ENCODE data around the gene BDP1.
"Not testable (repeated sequence)": the region's sequence is repeated elsewhere in the genome, so short reads cannot be mapped to it uniquely, and the experiment has no call there.

BDP1 gene

GRCh38 chr5:71552026-71552749 lies 96.7 kb downstream of the BDP1 start:
- not testable (repeated sequence) for DNase-seq (ENCODE audit: low read depth); H3K4me3 ChIP-seq (ENCODE audit: low read depth, low read length)

GRCh38 chr5:71563161-71563560 lies 107.7 kb downstream of the BDP1 start:
- no peak for DNase-seq (ENCODE audit: low read depth)
- H3K4me3 ChIP-seq (ENCODE audit: low read depth, low read length) = no peak overlapping the region
- no peak for TF ChIP-seq CTCF (conservative IDR thresholded peaks at IDR 0.05; ENCODE audit: low read depth, low read length)

GRCh38 chr5:71564895-71565294 lies 109.4 kb downstream of the BDP1 start:
- H3K4me3 ChIP-seq (ENCODE audit: low read depth, low read length) = no peak overlapping the region
- TF ChIP-seq CTCF (conservative IDR thresholded peaks at IDR 0.05; ENCODE audit: low read depth, low read length) = no peak
- DNase-seq (ENCODE audit: low read depth) = no peak

- no peak overlapping the region for H3K4me3 ChIP-seq (ENCODE audit: low read depth, low read length)
- DNase-seq (ENCODE audit: low read depth) = no peak
- no peak for TF ChIP-seq CTCF (conservative IDR thresholded peaks at IDR 0.05; ENCODE audit: low read depth, low read length)
Measured at GRCh38 chr5:71569748-71570509, 114.5 kb downstream of the BDP1 start.

GRCh38 chr5:71571811-71572210 lies 116.4 kb downstream of the BDP1 start:
- H3K4me3 ChIP-seq (ENCODE audit: low read depth, low read length); DNase-seq (ENCODE audit: low read depth): not testable (repeated sequence)

GRCh38 chr5:71573591-71573990 lies 118.1 kb downstream of the BDP1 start:
- peak; percentile 4 for DNase-seq (ENCODE audit: low read depth)
- H3K4me3 ChIP-seq (ENCODE audit: low read depth, low read length) = no peak overlapping the region
- no peak for TF ChIP-seq CTCF (conservative IDR thresholded peaks at IDR 0.05; ENCODE audit: low read depth, low read length)

- not testable (repeated sequence) for H3K4me3 ChIP-seq (ENCODE audit: low read depth, low read length); DNase-seq (ENCODE audit: low read depth)
Measured at GRCh38 chr5:71575588-71575987, 120.1 kb downstream of the BDP1 start.

- H3K4me3 ChIP-seq (ENCODE audit: low read depth, low read length) = no peak overlapping the region
- DNase-seq (ENCODE audit: low read depth) = no peak
- no peak for TF ChIP-seq CTCF (conservative IDR thresholded peaks at IDR 0.05; ENCODE audit: low read depth, low read length)
Measured at GRCh38 chr5:71576241-71576640, 120.8 kb downstream of the BDP1 start.

- not testable (repeated sequence) for DNase-seq (ENCODE audit: low read depth); H3K4me3 ChIP-seq (ENCODE audit: low read depth, low read length)
Measured at GRCh38 chr5:71577839-71578238, 122.4 kb downstream of the BDP1 start.

Data from choroid plexus epithelial cell (primary cell).